ENCODE data around the gene RLN1. TPM values are rescaled to one million over a fixed set of nuclear protein-coding genes. Genes with fewer than 3 reads are reported as not detected.

The RLN1 gene
- polyA plus RNA-seq, 1 donor (not counting 4 experiments of a cell fraction or from before 2014, with no cell fraction given), result 0.10 TPM

GRCh38 chr9:5375091-5375490 lies 35.4 kb upstream of the RLN1 start:
- DNase-seq (ENCODE audit: low read depth, low spot score) (no peak), FAIRE-seq (no peak)
- no peak overlapping the region for H2AFZ ChIP-seq (ENCODE audit: control insufficient read depth, low read length)
- no peak overlapping the region for H3K27ac ChIP-seq (ENCODE audit: control insufficient read depth, insufficient read depth, low read length)
- no peak overlapping the region for H3K9ac ChIP-seq (ENCODE audit: control insufficient read depth, extremely low read depth, insufficient read depth, low read length)
- H3K4me2 ChIP-seq (ENCODE audit: control insufficient read depth, extremely low read depth, insufficient read depth, low read depth, low read length), result no peak overlapping the region
- no peak overlapping the region for H3K4me3 ChIP-seq (ENCODE audit: control insufficient read depth in 2 of 3, extremely low read depth in 1 of 3, insufficient read depth in 2 of 3, low read depth in 1 of 3, low read length in 3 of 3)
- H3K79me2 ChIP-seq (ENCODE audit: control insufficient read depth, insufficient read depth, low read length), result no peaks in the 10 kb centered on the region
- TF ChIP-seq EZH2 (IDR thresholded peaks at IDR 0.05; ENCODE audit: low read length) (no peak), CTCF (optimal IDR thresholded peaks at IDR 0.05 in 1 of 3, IDR thresholded peaks at IDR 0.05 in 1 of 3, conservative IDR thresholded peaks at IDR 0.05 in 1 of 3; ENCODE audit: extremely low read depth in 1 of 3, insufficient read depth in 2 of 3, low read length in 3 of 3) (no peak)
- H3K9me1 ChIP-seq (ENCODE audit: control insufficient read depth, extremely low read depth, insufficient read depth, low read length), result no peaks in the 10 kb centered on the region
- H3K9me3 ChIP-seq (ENCODE audit: control insufficient read depth, low read depth, low read length), result no peaks in the 10 kb centered on the region
- dilution Hi-C loops (cut with MboI; ENCODE audit: extremely low pct_ligation_motif_present, low sequenced_read_pairs), result no loop called here
- H4K20me1 ChIP-seq (ENCODE audit: control insufficient read depth, extremely low read depth, insufficient read depth, low read length), result no peaks in the 10 kb centered on the region
- no peaks in the 10 kb centered on the region for H3K27me3 ChIP-seq (ENCODE audit: control insufficient read depth, extremely low read depth, insufficient read depth, low read length)
- no peaks in the 10 kb centered on the region for H3K36me3 ChIP-seq (ENCODE audit: control insufficient read depth in 2 of 2, extremely low read depth in 1 of 2, insufficient read depth in 2 of 2, low read length in 2 of 2)
- H3K4me1 ChIP-seq (ENCODE audit: control insufficient read depth, extremely low read depth, insufficient read depth, low read length), result no peaks in the 10 kb centered on the region

- no peaks in the 10 kb centered on the region for H3K36me3 ChIP-seq (ENCODE audit: control insufficient read depth in 2 of 2, extremely low read depth in 1 of 2, insufficient read depth in 2 of 2, low read length in 2 of 2)
- no peaks in the 10 kb centered on the region for H3K4me1 ChIP-seq (ENCODE audit: control insufficient read depth, extremely low read depth, insufficient read depth, low read length)
- H3K4me3 ChIP-seq (ENCODE audit: control insufficient read depth in 2 of 3, extremely low read depth in 1 of 3, insufficient read depth in 2 of 3, low read depth in 1 of 3, low read length in 3 of 3), result no peak overlapping the region
- H3K4me2 ChIP-seq (ENCODE audit: control insufficient read depth, extremely low read depth, insufficient read depth, low read depth, low read length), result no peak overlapping the region
- TF ChIP-seq EZH2 (IDR thresholded peaks at IDR 0.05; ENCODE audit: low read length) (no peak), CTCF (optimal IDR thresholded peaks at IDR 0.05 in 1 of 3, IDR thresholded peaks at IDR 0.05 in 1 of 3, conservative IDR thresholded peaks at IDR 0.05 in 1 of 3; ENCODE audit: extremely low read depth in 1 of 3, insufficient read depth in 2 of 3, low read length in 3 of 3) (no peak)
- no peak overlapping the region for H2AFZ ChIP-seq (ENCODE audit: control insufficient read depth, low read length)
- H3K79me2 ChIP-seq (ENCODE audit: control insufficient read depth, insufficient read depth, low read length), result peaks cover 2% of the 10 kb centered on the region
- dilution Hi-C loops (cut with MboI; ENCODE audit: extremely low pct_ligation_motif_present, low sequenced_read_pairs), result no loop called here
- no peak for FAIRE-seq
- H3K9me1 ChIP-seq (ENCODE audit: control insufficient read depth, extremely low read depth, insufficient read depth, low read length), result no peaks in the 10 kb centered on the region
- H3K27me3 ChIP-seq (ENCODE audit: control insufficient read depth, extremely low read depth, insufficient read depth, low read length), result no peaks in the 10 kb centered on the region
- no peak for DNase-seq (ENCODE audit: low read depth, low spot score)
- peaks cover 2% of the 10 kb centered on the region for H3K9me3 ChIP-seq (ENCODE audit: control insufficient read depth, low read depth, low read length)
- no peaks in the 10 kb centered on the region for H4K20me1 ChIP-seq (ENCODE audit: control insufficient read depth, extremely low read depth, insufficient read depth, low read length)
- no peak overlapping the region for H3K9ac ChIP-seq (ENCODE audit: control insufficient read depth, extremely low read depth, insufficient read depth, low read length)
- no peak overlapping the region for H3K27ac ChIP-seq (ENCODE audit: control insufficient read depth, insufficient read depth, low read length)
Observed at GRCh38 chr9:5364294-5365024, 24.8 kb upstream of the RLN1 start.

Data from keratinocyte (primary cell).